A673 (cell line): ENCODE data around the gene LMAN1. TPM values are rescaled to one million over a fixed set of nuclear protein-coding genes. Genes with fewer than 3 reads are reported as not detected.

Experiments
- BruUV-seq: library from RNA; stranded (reverse); fragments of 400-500 nt; replicated peaks from 2 replicates; lab custom pipeline; 2021; lab: Mats Ljungman, UMichigan
- CTCF ChIA-PET: fragments of 300-600 bp; sonication (Branson Sonifier 250); formaldehyde crosslinking; loops from one replicate; lab custom pipeline; 2022; ENCODE audit warnings: antibody characterized with exemption; lab: Charles Lee
- POLR2A ChIA-PET: fragments of 300-600 bp; sonication (Branson Sonifier 250); formaldehyde crosslinking; loops from one replicate; lab custom pipeline; 2022; ENCODE audit warnings: antibody characterized with exemption; ENCODE audit not compliant: low non-redundant PET; lab: Charles Lee
- DNase-seq: peaks from one replicate; pipeline ENCODE4 v3.0.0-alpha.2; 2015; ENCODE audit warnings: low spot score
- H3K27ac ChIP-seq: fragments of 200-600 bp; sonication (generic); 2 replicates; pipeline ENCODE4 v1.5.1; 2016; ENCODE audit warnings: mixed run types, low read depth, mild to moderate bottlenecking, mixed read lengths, antibody characterized with exemption, low read length; ENCODE audit not compliant: poor library complexity, severe bottlenecking
- H3K27me3 ChIP-seq: fragments of 200-600 bp; sonication (generic); replicated peaks from 2 replicates; pipeline ENCODE4 v1.6.1; 2017; ENCODE audit warnings: mixed run types, low read depth, mild to moderate bottlenecking, mixed read lengths, antibody characterized with exemption, low read length; ENCODE audit not compliant: insufficient read depth, poor library complexity
- H3K36me3 ChIP-seq: fragments of 200-600 bp; sonication (generic); 2 replicates; pipeline ENCODE4 v1.6.1; 2016; ENCODE audit warnings: mixed run types, mild to moderate bottlenecking, mixed read lengths, antibody characterized with exemption, low read length; ENCODE audit not compliant: insufficient read depth, poor library complexity, severe bottlenecking
- H3K4me1 ChIP-seq: fragments of 200-600 bp; sonication (generic); 2 replicates; pipeline ENCODE4 v1.6.1; 2017; ENCODE audit warnings: mixed run types, mild to moderate bottlenecking, mixed read lengths, antibody characterized with exemption, low read length; ENCODE audit not compliant: insufficient read depth, poor library complexity, severe bottlenecking
- H3K4me3 ChIP-seq: fragments of 200-600 bp; sonication (generic); 2 replicates; pipeline ENCODE4 v1.5.1; 2016; ENCODE audit warnings: low read depth, mixed run types, mild to moderate bottlenecking, mixed read lengths, low read length; ENCODE audit not compliant: poor library complexity, severe bottlenecking
- H3K9me3 ChIP-seq: fragments of 200-600 bp; sonication (generic); 2 replicates; pipeline ENCODE4 v1.6.1; 2016; ENCODE audit warnings: mixed run types, low read depth, mild to moderate bottlenecking, mixed read lengths, antibody characterized with exemption, low read length; ENCODE audit not compliant: poor library complexity, severe bottlenecking
- EZH2 ChIP-seq: fragments of 200-600 bp; sonication (generic); IDR thresholded peaks from 2 replicates; pipeline ENCODE4 v1.6.1; 2017; ENCODE audit warnings: borderline replicate concordance, low read depth, mild to moderate bottlenecking, mixed read lengths, antibody characterized with exemption, low read length; ENCODE audit not compliant: poor library complexity, severe bottlenecking
- intact Hi-C: fragments of 100-400 bp; cut with micrococcal nuclease; formaldehyde crosslinking; loops from one replicate; pipeline ENCODE4 v1.10.0; 2022; ENCODE audit not compliant: unreplicated experiment
- total RNA-seq: library from RNA; stranded (reverse); gene quantifications from 2 replicates; pipeline ENCODE4 v1.2.3, GENCODE V29; 2021
- TF ChIP-seq, protein P1 (sequence below): fragments of 300-800, 200-600 bp; sonication (generic); conservative IDR thresholded peaks from 2 replicates; pipeline ENCODE4 v1.5.1; 2017; ENCODE audit warnings: low read depth, mild to moderate bottlenecking, antibody characterized with exemption, low read length, moderate library complexity, mixed read lengths

Gene LMAN1
- total RNA-seq, 1 experiment from 2014 or later, result 106 TPM

DNA sequence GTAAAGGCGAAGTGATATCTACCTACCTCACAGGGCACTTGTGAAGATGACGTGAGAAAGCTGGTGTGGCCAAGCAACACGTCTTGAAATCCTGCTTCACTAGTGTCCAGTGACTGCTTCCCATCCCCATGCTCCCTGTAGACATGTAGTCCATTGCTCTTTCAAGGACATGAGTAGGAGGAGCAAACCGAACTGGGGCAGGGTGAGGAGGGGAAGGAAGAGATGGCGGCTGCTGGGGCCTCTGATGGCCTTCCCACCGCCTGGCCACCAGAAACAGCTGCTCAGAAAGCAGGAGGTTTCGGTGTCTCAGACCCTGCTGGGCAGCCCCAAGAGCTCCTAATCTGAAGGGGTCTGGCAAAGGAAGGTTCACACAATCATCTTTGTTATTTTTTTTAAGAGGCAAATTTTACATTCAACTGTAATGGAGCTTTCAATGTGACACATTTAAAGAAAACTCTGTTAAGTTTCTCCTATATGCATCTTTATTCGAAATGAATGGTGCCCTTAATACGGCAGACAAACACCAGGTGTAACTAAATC, 55.3 kb downstream of the LMAN1 start:
- ChIA-PET CTCF (interaction anchor here (0.9 kb wide), 1 partner anchor 99 kb away, joined by 3 read pairs; no protein-coding TSS in a partner anchor), POLR2A (no interaction called here)
- Histone ChIP-seq H3K27ac (no peak overlapping the region), H3K9me3 (no peaks in the 10 kb centered on the region), H3K27me3 (no peaks in the 10 kb centered on the region), H3K36me3 (no peaks in the 10 kb centered on the region), H3K4me3 (no peak overlapping the region), H3K4me1 (no peaks in the 10 kb centered on the region)
- intact Hi-C loops, result no loop called here
- no TSS peak for BruUV-seq
- TF ChIP-seq, protein P1, sequence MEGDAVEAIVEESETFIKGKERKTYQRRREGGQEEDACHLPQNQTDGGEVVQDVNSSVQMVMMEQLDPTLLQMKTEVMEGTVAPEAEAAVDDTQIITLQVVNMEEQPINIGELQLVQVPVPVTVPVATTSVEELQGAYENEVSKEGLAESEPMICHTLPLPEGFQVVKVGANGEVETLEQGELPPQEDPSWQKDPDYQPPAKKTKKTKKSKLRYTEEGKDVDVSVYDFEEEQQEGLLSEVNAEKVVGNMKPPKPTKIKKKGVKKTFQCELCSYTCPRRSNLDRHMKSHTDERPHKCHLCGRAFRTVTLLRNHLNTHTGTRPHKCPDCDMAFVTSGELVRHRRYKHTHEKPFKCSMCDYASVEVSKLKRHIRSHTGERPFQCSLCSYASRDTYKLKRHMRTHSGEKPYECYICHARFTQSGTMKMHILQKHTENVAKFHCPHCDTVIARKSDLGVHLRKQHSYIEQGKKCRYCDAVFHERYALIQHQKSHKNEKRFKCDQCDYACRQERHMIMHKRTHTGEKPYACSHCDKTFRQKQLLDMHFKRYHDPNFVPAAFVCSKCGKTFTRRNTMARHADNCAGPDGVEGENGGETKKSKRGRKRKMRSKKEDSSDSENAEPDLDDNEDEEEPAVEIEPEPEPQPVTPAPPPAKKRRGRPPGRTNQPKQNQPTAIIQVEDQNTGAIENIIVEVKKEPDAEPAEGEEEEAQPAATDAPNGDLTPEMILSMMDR, result no peak
- TF ChIP-seq EZH2, result no peak
- DNase-seq, result no peak

DNA sequence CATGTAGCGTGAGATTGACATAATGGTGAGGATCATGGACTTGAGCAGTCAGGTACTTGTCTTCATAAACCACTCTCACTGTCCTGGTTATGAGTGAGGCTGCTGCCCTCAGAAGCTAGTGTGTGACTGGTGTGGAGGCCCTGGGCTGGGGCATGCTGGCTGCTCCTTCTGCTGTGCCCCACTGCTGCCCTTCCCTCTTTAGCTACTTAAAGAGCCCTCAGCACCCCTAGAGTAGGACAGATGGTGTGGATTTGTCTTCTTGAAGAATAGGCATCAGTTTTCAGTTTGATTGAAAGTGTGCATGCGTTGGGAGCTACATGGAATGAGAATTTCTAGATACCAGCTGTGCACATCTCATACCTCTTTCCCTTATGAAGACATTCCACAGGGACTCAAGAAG, 56.1 kb downstream of the LMAN1 start:
- Histone ChIP-seq H3K27me3 (no peaks in the 10 kb centered on the region), H3K27ac (no peak overlapping the region), H3K36me3 (no peaks in the 10 kb centered on the region), H3K4me3 (no peak overlapping the region), H3K4me1 (no peaks in the 10 kb centered on the region), H3K9me3 (no peaks in the 10 kb centered on the region)
- ChIA-PET POLR2A (no interaction called here), CTCF (no interaction called here)
- no peak for DNase-seq
- TF ChIP-seq EZH2, result no peak
- TF ChIP-seq, protein P1, result no peak
- intact Hi-C loops, result no loop called here
- no TSS peak for BruUV-seq

DNA sequence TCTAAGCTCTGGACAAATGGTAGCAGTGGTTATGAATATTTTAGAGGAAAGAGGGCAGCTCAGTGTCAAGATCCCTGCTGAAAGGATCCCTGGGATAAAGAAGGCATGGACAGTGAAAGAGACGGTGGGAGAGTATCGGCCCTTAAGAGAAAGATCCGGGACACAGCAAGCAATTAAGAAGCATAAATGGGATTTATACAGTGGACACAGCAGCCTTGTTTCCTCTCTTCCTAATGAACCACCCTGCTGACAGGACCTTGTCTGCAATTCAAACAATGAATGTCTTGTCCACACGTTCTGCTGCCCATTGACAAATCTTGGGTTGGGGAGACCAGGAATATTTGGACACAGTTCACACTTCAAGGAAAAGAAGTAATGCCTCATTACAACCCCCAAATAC, 57.1 kb downstream of the LMAN1 start:
- no peaks in the 10 kb centered on the region for H3K4me1 ChIP-seq
- ChIA-PET POLR2A (no interaction called here), CTCF (no interaction called here)
- TF ChIP-seq EZH2, result no peak
- TF ChIP-seq, protein P1, result no peak
- no peaks in the 10 kb centered on the region for H3K27me3 ChIP-seq
- intact Hi-C loops, result no loop called here
- DNase-seq, result no peak
- H3K9me3 ChIP-seq, result no peaks in the 10 kb centered on the region
- no TSS peak for BruUV-seq
- H3K27ac ChIP-seq, result no peak overlapping the region
- H3K36me3 ChIP-seq, result no peaks in the 10 kb centered on the region
- no peak overlapping the region for H3K4me3 ChIP-seq
